GM12875 (cell line): Measurements from ENCODE around the gene SLC34A2.

Experiments
- H3K4me3 ChIP-seq: one replicate; pipeline ENCODE4 v1.5.1; 2011; ENCODE audit warnings: low read depth, low read length, control low read depth
- TF ChIP-seq, protein P1 (sequence below): IDR thresholded peaks from 2 replicates; pipeline ENCODE4 v1.5.1; 2011; ENCODE audit warnings: low read depth, mild to moderate bottlenecking, control low read depth, inconsistent platforms, low read length, moderate library complexity, borderline replicate concordance; ENCODE audit not compliant: insufficient read depth

SLC34A2 gene

DNA sequence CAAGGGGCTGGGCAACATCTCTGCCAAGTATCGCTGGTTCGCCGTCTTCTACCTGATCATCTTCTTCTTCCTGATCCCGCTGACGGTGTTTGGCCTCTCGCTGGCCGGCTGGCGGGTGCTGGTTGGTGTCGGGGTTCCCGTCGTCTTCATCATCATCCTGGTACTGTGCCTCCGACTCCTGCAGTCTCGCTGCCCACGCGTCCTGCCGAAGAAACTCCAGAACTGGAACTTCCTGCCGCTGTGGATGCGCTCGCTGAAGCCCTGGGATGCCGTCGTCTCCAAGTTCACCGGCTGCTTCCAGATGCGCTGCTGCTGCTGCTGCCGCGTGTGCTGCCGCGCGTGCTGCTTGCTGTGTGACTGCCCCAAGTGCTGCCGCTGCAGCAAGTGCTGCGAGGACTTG, 20.6 kb downstream of the SLC34A2 start:
- TF ChIP-seq, protein P1, sequence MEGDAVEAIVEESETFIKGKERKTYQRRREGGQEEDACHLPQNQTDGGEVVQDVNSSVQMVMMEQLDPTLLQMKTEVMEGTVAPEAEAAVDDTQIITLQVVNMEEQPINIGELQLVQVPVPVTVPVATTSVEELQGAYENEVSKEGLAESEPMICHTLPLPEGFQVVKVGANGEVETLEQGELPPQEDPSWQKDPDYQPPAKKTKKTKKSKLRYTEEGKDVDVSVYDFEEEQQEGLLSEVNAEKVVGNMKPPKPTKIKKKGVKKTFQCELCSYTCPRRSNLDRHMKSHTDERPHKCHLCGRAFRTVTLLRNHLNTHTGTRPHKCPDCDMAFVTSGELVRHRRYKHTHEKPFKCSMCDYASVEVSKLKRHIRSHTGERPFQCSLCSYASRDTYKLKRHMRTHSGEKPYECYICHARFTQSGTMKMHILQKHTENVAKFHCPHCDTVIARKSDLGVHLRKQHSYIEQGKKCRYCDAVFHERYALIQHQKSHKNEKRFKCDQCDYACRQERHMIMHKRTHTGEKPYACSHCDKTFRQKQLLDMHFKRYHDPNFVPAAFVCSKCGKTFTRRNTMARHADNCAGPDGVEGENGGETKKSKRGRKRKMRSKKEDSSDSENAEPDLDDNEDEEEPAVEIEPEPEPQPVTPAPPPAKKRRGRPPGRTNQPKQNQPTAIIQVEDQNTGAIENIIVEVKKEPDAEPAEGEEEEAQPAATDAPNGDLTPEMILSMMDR, result no peak
- H3K4me3 ChIP-seq, result no peak overlapping the region

DNA sequence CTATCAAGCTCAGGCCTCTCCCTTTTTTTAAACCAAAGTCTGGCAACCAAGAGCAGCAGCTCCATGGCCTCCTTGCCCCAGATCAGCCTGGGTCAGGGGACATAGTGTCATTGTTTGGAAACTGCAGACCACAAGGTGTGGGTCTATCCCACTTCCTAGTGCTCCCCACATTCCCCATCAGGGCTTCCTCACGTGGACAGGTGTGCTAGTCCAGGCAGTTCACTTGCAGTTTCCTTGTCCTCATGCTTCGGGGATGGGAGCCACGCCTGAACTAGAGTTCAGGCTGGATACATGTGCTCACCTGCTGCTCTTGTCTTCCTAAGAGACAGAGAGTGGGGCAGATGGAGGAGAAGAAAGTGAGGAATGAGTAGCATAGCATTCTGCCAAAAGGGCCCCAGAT, 21.5 kb downstream of the SLC34A2 start:
- H3K4me3 ChIP-seq, result no peak overlapping the region
- TF ChIP-seq, protein P1, result no peak

DNA sequence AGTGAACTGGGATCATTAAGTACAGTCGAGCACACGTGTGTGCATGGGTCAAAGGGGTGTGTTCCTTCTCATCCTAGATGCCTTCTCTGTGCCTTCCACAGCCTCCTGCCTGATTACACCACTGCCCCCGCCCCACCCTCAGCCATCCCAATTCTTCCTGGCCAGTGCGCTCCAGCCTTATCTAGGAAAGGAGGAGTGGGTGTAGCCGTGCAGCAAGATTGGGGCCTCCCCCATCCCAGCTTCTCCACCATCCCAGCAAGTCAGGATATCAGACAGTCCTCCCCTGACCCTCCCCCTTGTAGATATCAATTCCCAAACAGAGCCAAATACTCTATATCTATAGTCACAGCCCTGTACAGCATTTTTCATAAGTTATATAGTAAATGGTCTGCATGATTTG, 22.3 kb downstream of the SLC34A2 start:
- TF ChIP-seq, protein P1, result no peak
- H3K4me3 ChIP-seq, result no peak overlapping the region

DNA sequence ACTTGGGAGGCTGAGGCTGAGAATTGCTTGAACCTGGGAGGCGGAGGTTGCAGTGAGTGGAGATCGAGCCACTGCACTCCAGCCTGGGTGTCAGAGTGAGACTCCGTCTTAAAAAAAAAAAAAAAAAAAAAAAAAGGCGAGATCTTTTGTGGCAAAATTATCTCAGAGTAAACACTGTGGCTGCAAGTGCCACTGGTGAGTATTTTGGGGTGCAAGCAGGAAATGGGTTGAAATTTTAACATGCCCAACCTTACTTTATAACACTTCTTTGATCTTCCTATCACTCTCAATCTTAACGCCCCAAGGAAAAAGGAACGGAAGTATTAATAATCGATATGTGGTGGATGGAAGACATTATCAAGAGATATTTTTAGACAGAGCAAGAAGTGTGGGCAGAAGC, 32.1 kb downstream of the SLC34A2 start:
- TF ChIP-seq, protein P1, result no peak
- H3K4me3 ChIP-seq, result no peak overlapping the region

DNA sequence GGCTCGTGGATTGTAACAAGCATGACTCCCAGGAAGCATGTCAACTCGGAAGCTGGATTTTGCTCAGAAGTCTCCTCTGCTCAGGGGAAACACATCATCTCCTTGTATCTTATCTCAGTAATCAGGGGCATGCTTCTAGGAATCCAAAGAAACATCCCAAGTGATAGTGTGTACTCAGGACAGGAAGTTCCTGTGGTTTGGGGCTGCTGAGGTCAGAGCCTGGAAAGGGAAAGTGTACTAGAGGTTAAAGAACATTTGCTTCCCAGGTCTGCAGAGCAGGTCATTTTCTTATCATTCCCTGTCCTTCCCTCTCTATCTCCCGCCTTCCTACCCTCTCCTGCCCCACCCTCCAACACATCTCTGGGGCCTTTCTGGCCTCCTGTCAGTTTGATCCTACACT, 38.8 kb downstream of the SLC34A2 start:
- H3K4me3 ChIP-seq, result no peak overlapping the region
- TF ChIP-seq, protein P1, result no peak

DNA sequence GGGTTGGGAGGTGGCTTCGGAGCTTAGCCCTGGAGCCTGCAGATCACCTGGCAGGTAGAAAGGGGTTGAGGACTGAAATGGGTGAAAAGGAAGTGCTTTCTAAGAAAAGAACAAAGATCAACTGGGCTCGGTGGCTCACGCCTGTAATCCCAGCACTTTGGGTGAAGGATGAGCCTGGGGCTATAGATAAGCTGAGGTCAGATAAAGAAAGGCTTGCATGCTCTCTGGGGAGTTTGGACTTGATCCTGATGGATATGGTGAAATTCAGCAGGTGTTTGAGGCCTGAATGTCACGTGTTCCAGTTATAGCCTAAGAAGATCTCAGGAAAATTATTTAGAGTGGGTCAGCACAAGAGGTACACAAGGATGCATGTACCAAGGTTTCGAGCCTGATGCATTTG, 40.8 kb downstream of the SLC34A2 start:
- H3K4me3 ChIP-seq, result no peak overlapping the region
- TF ChIP-seq, protein P1, result no peak

DNA sequence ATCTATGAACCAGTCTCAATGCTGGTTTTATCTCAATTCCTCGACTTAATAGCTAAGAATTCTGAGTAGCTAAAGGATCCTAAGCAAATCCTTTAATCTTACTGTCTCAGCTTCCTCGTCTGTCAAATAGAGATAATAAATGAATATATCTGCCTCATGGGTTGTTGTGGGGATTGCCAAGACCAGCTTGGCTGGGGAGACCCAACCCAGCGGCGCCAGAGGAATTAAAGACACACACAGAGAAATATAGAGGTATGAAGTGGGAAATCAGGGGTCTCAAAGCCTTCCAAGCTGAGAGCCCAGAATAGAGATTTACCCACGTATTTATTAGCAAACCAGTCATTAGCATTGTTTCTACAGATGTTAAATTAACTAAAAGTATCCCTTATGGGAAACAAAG, 41.9 kb downstream of the SLC34A2 start:
- H3K4me3 ChIP-seq, result no peak overlapping the region
- TF ChIP-seq, protein P1, result no peak
